Mesothelial cell of epicardium (in vitro differentiated cells): Measurements from ENCODE around the gene CFAP221. TPM values are rescaled to one million over a fixed set of nuclear protein-coding genes. Genes with fewer than 3 reads are reported as not detected.

Experiments
- DNase-seq, 2 experiments: peaks; one replicate each; pipeline ENCODE4 v3.0.0; 2021; ENCODE audit warnings: low spot score in 2 of 2; ENCODE audit not compliant: unreplicated experiment in 2 of 2
- H3K27ac Mint-ChIP-seq: 2 replicates; pipeline ENCODE4 v1.8.0; 2021; ENCODE audit warnings: mixed read lengths
- H3K27me3 Mint-ChIP-seq: 2 replicates; pipeline ENCODE4 v1.8.0; 2021; ENCODE audit warnings: low read depth, mixed read lengths
- H3K36me3 Mint-ChIP-seq: 2 replicates; pipeline ENCODE4 v1.8.0; 2021; ENCODE audit warnings: mixed read lengths
- H3K4me1 Mint-ChIP-seq: 2 replicates; pipeline ENCODE4 v1.8.0; 2021; ENCODE audit warnings: mixed read lengths
- H3K4me3 Mint-ChIP-seq: 2 replicates; pipeline ENCODE4 v1.8.0; 2021; ENCODE audit warnings: mild to moderate bottlenecking, moderate library complexity, mixed read lengths
- H3K9me3 Mint-ChIP-seq: 2 replicates; pipeline ENCODE4 v1.8.0; 2021; ENCODE audit warnings: mixed read lengths
- CTCF ChIP-seq: fragments of 200-600 bp; sonication (generic); IDR thresholded peaks from one replicate; pipeline ENCODE4 v1.5.0; 2021; ENCODE audit warnings: antibody characterized with exemption; ENCODE audit not compliant: unreplicated experiment
- total RNA-seq: library from RNA; stranded (reverse); gene quantifications from 3 replicates; pipeline ENCODE4 v1.2.1, GENCODE V29; 2021

The CFAP221 gene
- total RNA-seq, 1 donor from 2014 or later: 4.6 TPM

GRCh38 chr2:119650846-119651370 is 106.7 kb downstream of the CFAP221 start:
- Mint-ChIP-seq H3K9me3 (peaks cover 13% of the 10 kb centered on the region), H3K27me3 (peaks cover 6% of the 10 kb centered on the region)

GRCh38 chr2:119657466-119658145 is 113.4 kb downstream of the CFAP221 start:
- TF ChIP-seq CTCF: no peak
- no peaks in the 10 kb centered on the region for H3K9me3 Mint-ChIP-seq
- no peak overlapping the region for H3K4me3 Mint-ChIP-seq
- no peak for DNase-seq
- no peak overlapping the region for H3K27ac Mint-ChIP-seq
- H3K36me3 Mint-ChIP-seq: no peaks in the 10 kb centered on the region
- H3K27me3 Mint-ChIP-seq: peaks cover 2% of the 10 kb centered on the region
- H3K4me1 Mint-ChIP-seq: no peaks in the 10 kb centered on the region

More at GRCh38 chr2:119650846-119651370, 106.7 kb downstream of the CFAP221 start:
- TF ChIP-seq CTCF: no peak
- H3K4me3 Mint-ChIP-seq: no peak overlapping the region
- H3K36me3 Mint-ChIP-seq: no peaks in the 10 kb centered on the region
- peaks cover 7% of the 10 kb centered on the region for H3K4me1 Mint-ChIP-seq
- no peak overlapping the region for H3K27ac Mint-ChIP-seq
- DNase-seq: no peak

GRCh38 chr2:119659601-119660342 is 115.5 kb downstream of the CFAP221 start:
- H3K27me3 Mint-ChIP-seq: peaks cover 7% of the 10 kb centered on the region
- TF ChIP-seq CTCF: peak; percentile 77
- H3K4me1 Mint-ChIP-seq: no peaks in the 10 kb centered on the region
- no peak overlapping the region for H3K4me3 Mint-ChIP-seq
- no peak for DNase-seq
- no peaks in the 10 kb centered on the region for H3K36me3 Mint-ChIP-seq
- H3K9me3 Mint-ChIP-seq: peaks cover 4% of the 10 kb centered on the region
- H3K27ac Mint-ChIP-seq: no peak overlapping the region

GRCh38 chr2:119660343-119660658 is 116.1 kb downstream of the CFAP221 start:
- Mint-ChIP-seq H3K27ac (no peak overlapping the region), H3K36me3 (no peaks in the 10 kb centered on the region), H3K27me3 (peaks cover 11% of the 10 kb centered on the region), H3K4me3 (no peak overlapping the region), H3K9me3 (peaks cover 10% of the 10 kb centered on the region), H3K4me1 (no peaks in the 10 kb centered on the region)
- no peak for DNase-seq
- TF ChIP-seq CTCF: peak; percentile 10

- H3K36me3 Mint-ChIP-seq: no peaks in the 10 kb centered on the region
- peaks cover 10% of the 10 kb centered on the region for H3K9me3 Mint-ChIP-seq
- H3K27ac Mint-ChIP-seq: no peak overlapping the region
- H3K27me3 Mint-ChIP-seq: peaks cover 20% of the 10 kb centered on the region
- DNase-seq: no peak
- no peak for TF ChIP-seq CTCF
- H3K4me1 Mint-ChIP-seq: no peaks in the 10 kb centered on the region
- no peak overlapping the region for H3K4me3 Mint-ChIP-seq
These were observed 118.0 kb downstream of the CFAP221 start for GRCh38 chr2:119662297-119662696.
